CD4-positive, alpha-beta T cell treated with Interferon alpha-2 for 1 hour (primary cell): ENCODE results near the gene TMEM143.
"Not testable (repeated sequence)": the region's sequence is repeated elsewhere in the genome, so short reads cannot be mapped to it uniquely, and the experiment has no call there.

Experiments used
- DNase-seq, 2 donors: peaks; one replicate each; pipeline ENCODE4 v3.0.0-alpha.2; 2020 to 2022

TMEM143 gene

GRCh38 chr19:48390188-48391099 is 26.7 kb upstream of the TMEM143 start:
- DNase-seq: peak; percentile 61 to 71

DNA sequence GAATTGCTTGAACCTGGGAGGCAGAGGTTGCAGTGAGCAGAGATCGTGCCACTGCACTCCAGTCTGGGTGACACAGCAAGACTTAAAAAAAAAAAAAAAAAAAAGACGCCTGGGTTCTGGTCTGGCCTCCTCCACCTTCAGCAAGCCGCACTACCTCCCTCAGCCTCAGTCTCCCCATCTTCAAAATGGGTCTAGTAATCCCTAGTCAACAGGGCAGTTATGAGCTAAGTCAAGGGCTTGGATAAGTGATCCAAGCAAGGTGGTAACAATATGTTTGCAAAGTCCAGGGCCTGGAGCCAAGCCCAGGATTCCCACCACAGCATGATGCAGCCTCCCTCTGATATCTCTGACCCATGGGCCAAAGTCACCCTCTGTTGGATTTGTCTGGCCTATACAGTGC is 23.2 kb upstream of the TMEM143 start:
- DNase-seq: no peak

- DNase-seq: no peak
These were observed 21.8 kb upstream of the TMEM143 start for GRCh38 chr19:48385461-48386087.

DNA sequence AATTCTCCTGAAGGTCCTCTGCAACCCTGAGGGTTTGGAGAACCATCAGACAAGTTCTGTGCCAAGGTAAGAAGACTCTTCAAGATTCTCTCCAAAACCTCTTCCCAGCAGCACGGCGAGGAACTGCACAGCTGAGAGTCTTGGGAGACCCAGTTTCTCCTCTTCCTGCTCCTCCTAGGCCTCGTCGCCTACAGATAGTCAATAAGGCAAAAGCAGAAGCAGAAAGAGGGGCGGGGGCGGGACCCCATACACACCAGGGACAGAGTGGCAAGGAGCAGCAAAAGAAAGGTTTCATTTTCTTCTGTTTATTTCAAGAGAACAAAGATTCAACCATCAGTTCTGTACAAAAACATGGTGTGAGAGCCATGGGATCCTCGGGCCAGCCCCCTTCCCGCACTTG is 18.5 kb upstream of the TMEM143 start:
- DNase-seq: no peak

- DNase-seq: no peak
These were observed 17.6 kb upstream of the TMEM143 start for GRCh38 chr19:48381178-48381950.

GRCh38 chr19:48379058-48379457 is 15.3 kb upstream of the TMEM143 start:
- no peak for DNase-seq

- no peak for DNase-seq
These were observed 14.4 kb upstream of the TMEM143 start for GRCh38 chr19:48378194-48378570.

GRCh38 chr19:48373567-48373966 is 9.8 kb upstream of the TMEM143 start:
- no peak for DNase-seq

GRCh38 chr19:48372904-48373303 is 9.2 kb upstream of the TMEM143 start:
- DNase-seq: no peak

GRCh38 chr19:48371771-48372170 is 8.0 kb upstream of the TMEM143 start:
- DNase-seq: not testable (repeated sequence)

DNA sequence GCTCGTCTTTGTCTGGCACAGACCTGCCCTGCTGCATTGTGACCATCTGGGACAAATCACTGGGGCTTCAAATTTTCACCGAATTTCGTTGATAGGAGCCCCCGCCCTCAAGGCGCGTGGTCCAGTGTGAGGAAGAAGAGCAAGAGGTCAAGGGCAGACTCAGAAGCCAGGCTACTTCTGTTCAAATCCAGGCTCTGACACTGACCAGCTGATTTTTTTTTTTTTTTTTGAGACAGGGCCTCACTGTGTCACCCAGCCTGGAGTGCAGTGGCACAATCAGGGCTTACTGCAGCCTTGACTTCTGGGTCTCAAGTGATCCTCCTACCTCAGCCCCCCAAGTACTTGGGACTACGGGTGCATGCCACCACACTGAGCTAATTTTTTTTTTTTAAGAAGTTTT is 7.6 kb upstream of the TMEM143 start:
- no peak for DNase-seq

DNA sequence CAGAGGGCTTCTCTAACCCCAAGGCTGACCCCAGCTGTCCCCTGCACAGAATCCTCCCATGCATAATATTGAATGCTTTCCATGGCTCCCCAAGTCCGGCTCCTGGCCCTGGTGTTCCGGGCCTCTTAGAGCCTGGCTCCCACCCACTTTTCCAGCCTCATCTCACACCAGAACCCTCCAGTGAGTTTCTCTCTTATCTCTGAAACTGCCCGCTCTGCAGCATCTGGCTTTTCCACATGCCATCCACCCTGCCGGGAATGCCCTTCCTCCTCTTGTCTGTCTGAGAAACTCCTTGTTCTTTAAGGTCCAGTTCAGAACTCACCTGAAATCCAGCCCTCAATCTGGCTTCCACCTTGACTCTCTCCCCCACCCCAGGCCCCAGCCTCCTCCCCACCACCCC is 7.2 kb upstream of the TMEM143 start:
- DNase-seq: no peak

DNA sequence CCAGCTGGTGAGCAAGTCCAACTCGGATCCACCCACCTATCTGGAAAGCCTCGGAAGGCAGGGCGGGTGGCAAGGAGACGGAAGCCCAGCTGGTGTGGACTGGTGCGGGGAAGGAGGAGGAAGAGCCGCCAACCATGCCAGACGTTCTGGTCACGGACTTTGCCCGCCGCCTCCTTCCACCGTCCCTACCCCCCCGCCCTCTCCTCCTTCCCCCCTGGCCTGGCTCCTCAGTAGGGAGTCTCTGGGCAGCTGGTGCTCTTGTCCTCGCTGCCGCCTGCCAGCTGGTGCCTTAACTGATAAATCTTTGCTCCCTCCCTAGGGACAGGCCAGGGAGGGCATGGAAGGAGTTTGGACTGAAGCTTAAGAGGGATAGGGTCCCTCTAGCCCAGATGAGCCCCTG is 5.2 kb upstream of the TMEM143 start:
- DNase-seq: no peak

GRCh38 chr19:48367855-48368254 is 4.1 kb upstream of the TMEM143 start:
- DNase-seq: no peak

DNA sequence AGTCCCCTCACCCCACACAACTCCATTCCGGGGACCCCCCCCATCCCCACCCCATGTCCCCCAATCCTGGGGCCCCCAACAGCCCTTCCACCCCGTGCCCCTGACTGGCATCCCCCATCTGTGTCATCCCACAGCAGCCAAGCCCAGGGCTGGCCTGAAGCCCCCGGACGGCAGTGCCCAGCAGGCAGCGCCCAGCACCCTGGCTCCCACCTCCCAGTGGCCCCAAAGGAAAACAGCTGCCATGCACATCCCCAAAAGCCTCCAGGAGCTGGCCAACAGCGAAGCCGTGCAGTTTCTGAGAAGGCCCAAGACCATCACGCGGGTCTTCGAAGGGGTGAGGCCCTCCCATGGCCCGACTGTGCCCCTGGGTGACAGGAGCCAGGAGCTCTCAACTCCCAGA is 1.9 kb upstream of the TMEM143 start:
- DNase-seq: no peak

- DNase-seq: no peak
These were observed 1.0 kb upstream of the TMEM143 start for GRCh38 chr19:48364598-48365348.

GRCh38 chr19:48363500-48363809 is 285 bp downstream of the TMEM143 start:
- no peak for DNase-seq

- DNase-seq: peak; percentile 90 to 92
These were observed 832 bp downstream of the TMEM143 start for GRCh38 chr19:48362716-48363499.

GRCh38 chr19:48361912-48362311 is 1.8 kb downstream of the TMEM143 start:
- no peak for DNase-seq

GRCh38 chr19:48359123-48359522 is 4.6 kb downstream of the TMEM143 start:
- DNase-seq: no peak

GRCh38 chr19:48355365-48355954 is 8.3 kb downstream of the TMEM143 start:
- DNase-seq: no peak
